Brain pericyte (primary cell): ENCODE results near the gene MPND.

ENCODE experiments used
- DNase-seq: peaks from one replicate; pipeline ENCODE4 v3.0.0-alpha.2; 2012; ENCODE audit warnings: low read depth, low spot score

Gene MPND

DNA sequence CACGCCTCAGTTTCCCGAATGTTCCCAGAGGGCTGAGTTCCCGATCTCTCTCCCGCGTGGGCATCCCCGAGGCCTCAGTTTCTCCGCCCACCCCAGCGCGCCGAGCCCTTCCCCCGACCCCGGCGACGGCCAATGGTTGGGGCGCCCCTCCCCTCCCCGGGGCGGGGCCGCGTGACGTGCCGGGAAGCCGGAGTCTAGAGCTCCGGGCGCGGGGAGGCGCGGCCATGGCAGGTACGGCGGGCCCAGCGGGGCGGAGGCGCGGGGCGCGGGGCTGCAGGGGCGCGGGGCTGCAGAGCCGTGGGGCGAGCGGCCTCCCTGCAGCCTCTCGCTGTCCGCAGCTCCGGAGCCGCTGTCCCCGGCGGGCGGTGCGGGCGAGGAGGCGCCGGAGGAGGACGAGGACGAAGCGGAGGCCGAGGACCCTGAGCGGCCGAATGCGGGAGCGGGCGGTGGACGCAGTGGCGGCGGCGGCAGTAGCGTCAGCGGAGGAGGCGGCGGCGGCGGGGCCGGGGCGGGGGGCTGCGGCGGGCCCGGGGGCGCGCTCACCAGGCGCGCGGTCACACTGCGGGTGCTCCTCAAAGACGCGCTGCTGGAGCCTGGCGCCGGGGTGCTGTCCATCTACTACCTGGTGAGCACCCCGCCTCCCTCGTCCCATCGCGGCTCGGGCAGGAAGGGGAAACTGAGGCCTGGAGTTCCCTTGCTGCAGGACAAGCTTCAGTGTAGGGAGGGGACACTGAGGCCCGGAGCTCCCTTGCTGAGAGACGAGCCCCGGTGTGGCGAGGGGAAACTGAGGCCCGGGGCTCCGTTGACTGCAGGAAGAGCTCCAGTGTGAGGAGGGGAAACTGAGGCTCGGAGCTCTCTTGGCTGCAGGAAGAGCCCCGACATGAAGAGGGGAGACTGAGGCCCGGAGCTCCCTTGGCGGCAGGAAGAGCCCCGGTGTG is at the start of gene MPND:
MPND (plus strand) TSS at position 193 of the 938 bp plus-strand sequence; CDS start at position 225, 32 bp downstream.
- no peak for DNase-seq

DNA sequence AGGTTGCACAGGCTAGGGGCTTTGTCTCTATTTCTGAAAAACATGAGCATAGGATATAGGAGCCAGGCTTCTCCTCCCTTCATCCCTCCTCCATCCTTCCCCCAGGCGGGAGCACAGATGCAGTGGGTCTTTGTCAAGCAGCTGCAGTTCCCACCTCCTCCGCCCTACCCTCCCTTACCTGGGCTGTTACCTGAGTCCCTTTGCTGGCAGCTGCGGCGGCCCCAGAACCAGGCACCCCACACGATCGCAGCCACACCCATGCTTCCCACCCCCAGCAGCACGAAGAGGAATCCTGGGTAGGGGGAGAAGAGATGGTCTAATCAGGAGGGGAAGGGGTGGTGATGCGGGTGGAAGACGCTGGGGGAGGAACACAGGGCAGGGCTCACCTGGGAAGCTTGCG is 49.0 kb upstream of the MPND start:
- no peak for DNase-seq

- DNase-seq: no peak
Observed at GRCh38 chr19:4295972-4296771, 47.2 kb upstream of the MPND start.

DNA sequence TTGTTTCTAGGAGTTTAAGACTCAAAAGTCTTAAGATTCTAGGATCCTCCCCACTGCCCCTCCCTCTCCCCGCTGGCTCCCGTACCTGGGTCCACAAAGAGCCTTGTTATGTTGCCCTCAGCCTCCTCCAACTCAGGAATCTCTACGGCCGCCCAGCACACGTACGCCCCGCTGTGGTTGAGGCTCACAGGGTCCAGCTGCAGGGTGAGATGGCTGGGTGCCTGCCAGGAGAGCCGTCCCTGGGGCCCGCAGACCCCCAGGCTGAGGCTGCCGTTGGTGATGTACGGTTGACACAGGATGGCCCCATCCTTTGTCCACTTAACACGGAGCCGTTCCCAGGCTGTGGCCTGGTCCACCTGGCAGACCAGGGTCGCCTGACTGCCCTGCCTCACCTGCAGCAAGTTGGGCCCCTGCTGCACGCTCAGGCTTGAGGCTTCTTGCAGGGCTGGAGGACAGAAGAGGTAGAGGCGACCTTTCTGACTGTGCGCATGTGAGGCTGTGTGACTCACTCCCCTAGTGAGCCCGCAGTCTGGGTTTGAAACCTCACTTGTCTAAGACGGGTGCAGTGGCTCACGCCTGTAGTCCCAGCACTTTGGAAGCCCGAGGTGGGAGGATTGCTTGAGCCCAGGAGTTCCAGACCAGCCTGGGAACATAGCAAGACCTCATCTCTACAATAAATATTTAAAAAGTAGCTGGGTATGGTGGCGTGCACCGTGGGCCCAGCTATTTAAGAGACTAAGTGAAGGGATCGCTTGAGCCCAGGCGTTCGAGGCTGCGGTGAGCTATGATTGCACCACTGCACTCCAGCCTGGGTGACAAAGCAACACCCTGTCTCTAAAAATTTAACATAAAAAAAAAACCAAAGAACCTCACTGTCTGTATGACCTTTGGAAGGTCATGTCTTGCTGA is 45.2 kb upstream of the MPND start:
- DNase-seq: no peak

- no peak for DNase-seq
Observed at GRCh38 chr19:4298810-4299550, 44.4 kb upstream of the MPND start.

- DNase-seq: no peak
Observed at GRCh38 chr19:4300589-4300988, 42.8 kb upstream of the MPND start.

DNA sequence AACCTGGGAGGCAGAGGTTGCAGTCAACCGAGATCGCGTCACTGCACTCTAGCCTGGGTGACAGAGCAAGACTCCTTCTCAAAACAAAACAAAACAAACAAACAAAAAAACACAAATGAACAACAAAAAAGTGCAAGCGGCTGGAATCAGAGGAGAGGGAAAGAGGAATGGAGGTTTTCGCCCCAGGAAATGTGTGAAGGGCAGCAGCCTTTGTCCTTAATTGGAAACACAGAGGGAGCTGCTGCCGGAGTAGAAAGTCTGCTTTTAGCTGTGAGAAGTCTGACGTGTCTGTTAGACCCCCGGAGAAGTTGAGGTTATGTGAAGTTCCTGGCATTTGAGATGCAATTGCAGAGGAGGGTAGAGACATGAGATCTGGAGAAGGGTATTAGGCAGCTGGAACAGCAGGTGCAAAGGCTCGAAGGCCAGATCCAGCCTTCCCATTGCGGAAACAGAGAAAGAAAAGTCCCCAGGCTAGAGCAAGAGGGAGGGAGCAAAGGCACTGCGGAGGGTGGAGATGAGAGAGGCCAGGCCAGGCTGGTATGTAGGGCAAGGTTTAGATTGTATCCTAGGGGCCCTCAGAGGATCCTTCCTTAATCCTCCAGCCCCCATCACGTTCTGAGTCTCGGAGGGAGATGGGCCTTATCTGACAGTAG is 41.6 kb upstream of the MPND start:
- no peak for DNase-seq

DNA sequence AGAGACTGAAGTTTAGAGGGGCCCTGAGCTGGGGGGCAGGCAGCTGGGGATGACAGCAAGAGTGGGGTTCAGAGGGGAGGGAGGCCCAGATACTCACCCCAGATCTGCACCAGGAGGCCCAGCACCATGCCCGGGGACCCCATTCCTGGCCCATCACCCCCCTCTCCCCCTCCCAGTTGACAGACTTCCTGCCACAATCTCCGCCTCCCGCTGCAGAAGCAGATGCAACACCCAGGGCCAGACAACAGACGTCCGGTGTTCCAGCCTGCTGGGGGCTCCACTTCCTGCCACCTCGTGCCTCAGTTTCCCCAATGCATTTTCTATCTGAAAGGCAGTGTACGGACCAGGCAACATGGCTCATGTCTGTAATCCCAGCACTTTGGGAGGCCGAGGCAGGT is 41.1 kb upstream of the MPND start, which contains the start of gene TMIGD2:
TMIGD2 (minus strand) TSS at position 147 of the 398 bp plus-strand sequence; CDS start at position 143, 4 bp downstream.
- no peak for DNase-seq

- no peak for DNase-seq
Observed at GRCh38 chr19:4303819-4304537, 39.4 kb upstream of the MPND start.

DNA sequence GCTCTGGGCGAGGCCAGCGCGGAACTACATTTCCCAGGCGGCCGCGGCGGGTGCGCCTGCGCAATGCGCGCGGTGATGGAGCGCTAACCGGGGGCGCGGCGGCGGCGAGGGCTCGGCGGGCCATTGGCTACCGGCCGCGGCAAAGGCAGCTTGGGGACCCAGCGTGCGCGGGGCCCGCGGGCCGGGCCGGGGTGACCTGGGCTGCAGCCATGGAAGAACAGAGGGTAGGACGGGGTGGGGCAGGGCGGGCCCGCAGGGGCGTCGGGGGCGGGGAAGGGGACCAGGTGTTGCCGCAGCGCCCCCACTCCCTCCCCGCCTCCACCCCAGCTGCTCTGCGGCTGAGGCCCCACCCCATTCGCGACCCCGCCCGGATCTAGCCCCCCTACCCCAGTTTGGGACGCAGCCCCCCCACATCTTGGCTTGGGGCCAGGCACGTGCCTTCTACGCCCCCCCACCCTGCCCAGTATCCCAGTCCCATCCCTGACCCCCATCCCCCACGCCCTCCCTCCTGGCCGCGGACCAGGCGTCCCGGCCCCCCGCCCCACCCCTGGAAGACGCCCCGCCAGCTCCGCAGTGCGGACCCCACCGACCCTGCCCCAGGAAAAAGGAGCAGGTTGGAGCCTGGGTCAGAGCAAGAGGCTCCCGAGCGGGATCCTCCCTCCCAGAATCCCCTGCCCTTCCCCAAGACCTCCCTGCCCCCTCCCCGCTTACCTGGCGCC is 38.7 kb upstream of the MPND start, which contains the start of gene FSD1:
FSD1 (plus strand) TSS at position 61 of the 719 bp plus-strand sequence; CDS start at position 210, 149 bp downstream.
- no peak for DNase-seq

GRCh38 chr19:4305257-4305612 is 38.1 kb upstream of the MPND start:
- DNase-seq: no peak

DNA sequence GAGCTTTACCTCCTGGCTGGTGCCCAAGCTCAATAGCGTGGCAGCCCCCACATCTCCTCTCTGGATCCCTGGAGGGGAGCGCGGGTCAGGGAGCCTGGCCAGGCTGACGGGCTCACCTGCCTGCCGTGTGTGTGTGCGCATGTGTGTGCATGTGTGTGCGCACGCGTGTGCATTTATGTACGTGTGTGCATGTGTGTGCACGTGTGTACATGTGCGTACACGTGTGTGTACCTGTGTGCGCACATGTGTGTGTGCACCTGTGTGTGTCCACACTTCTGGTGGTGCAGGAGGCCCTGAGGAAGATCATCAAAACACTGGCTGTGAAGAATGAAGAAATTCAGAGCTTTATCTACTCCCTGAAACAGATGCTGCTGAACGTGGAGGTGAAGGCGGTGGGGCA is 37.7 kb upstream of the MPND start:
- no peak for DNase-seq

DNA sequence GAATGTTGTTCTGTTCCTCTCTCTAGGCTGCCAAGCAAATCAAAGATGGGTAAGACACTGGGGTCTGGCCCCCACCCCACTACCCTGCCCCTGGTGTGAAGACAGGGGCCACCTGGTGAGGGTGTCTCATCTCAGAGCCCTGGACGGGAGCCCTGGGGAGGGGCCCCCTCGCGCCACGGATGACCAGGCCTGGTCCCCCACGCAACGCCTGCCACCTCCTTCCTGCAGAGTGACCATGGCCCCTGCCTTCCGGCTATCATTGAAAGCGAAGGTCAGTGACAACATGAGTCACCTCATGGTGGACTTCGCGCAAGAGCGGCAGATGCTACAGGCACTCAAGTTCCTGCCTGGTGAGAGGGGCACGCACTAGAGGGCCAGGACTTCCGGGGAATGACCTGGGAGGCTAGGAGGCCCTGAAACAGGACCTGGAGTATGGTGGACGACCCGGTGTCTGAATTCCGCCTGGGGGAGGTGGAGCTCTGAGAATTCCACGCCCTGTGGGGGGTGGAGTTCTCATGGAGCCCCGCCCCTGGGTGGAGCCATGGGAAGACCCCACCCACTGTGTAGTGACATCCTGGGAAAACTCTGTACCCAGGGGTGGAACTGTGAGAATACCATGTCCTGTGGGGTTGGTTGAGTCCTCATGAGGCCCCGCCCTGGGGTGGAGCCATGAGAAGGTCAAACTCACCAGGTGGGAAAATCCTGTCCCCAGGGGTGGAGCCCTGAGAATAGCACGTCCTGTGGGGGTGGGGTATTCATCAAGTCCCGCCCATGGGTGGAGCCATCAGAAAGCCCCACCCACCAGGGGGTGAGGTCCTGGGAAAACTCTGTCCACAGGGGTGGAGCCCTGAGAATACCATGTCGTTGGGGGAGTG is 32.9 kb upstream of the MPND start:
- DNase-seq: no peak

DNA sequence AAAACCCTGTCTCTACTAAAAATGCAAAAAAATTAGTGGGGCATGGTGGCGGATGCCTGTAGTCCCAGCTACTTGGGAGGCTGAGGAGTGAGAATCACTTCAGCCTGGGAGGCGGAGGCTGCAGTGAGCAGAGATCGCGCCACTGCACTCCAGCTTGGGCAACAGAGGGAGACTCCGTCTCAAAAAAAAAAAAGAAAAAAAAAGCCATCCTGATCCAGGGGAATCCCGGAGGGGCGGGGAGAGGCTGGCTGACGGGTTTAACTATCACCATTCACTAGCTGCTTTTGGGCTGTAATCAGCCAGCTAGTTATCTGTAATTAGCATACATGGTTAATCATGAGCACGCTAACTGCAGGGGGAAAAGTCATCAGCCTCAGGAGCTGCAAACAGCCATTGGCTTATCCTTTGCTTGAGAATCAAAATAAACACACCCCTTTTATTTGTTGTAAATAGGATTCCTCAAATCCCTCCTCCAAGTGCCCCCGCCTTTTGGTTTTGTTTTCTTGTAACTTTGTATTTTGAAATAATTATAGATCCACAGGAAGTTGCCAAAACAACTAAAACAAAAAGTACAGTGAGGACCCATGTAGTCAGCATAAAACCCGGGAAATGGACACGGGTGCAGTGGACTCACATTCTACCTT is 29.4 kb upstream of the MPND start:
- no peak for DNase-seq

- no peak for DNase-seq
Observed at GRCh38 chr19:4316956-4317355, 26.4 kb upstream of the MPND start.

GRCh38 chr19:4318460-4318859 is 24.9 kb upstream of the MPND start:
- DNase-seq: no peak

DNA sequence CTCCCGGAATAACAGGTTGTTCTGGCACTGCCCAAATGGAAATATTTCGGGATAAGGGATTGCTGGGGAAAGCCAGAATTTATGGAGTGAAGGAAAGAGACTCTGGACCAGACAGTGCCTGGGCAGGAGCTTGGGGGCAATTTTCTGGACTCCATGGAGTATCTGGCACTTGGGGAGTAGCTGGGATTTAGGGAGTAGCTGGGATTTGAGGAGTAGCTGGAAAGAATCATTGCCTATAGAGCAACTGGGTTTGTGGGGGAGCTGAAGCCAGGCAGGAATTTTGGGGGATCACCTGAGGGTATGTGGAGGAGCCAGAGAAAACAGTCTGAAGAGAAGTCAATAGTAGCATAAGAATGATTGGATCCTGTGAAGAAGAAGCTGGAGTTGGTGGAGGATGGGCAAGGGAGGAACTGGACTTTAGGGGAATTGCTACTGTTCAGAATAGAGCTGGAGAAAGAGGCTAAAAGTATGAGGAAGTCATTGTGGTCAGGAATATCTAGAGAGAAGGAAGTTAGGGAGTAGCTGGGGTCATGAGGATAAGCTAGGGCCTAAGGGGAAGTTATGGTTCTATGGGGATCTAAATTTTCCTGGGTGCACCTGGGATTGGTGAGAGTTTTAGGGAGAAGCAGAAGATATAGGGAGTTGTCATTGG is 24.2 kb upstream of the MPND start:
- no peak for DNase-seq
